ENCODE measurements around the gene TAF11L13.
"Not testable (repeated sequence)": the region's sequence is repeated elsewhere in the genome, so short reads cannot be mapped to it uniquely, and the experiment has no call there.

TAF11L13 gene

DNA sequence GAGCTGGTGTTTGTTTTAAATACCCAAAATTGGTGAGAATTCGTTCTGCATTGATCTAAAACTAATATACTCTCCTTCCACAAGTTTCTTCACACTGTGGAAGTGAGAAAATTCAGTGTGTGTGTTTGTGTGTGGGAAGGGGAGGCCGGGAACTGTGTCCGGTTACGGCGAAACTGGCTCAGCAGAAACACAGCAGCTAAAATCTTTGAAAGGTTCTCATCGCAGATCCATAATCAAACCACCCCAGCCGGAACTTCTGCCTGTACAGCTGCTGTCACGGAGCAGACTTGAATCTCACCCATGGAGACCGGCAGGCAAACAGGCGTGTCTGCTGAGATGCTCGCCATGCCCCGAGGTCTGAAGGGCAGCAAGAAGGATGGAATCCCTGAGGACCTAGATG, at the start of gene TAF11L13:
TSS of gene TAF11L13 (plus strand) at position 301 of the 400 bp plus-strand sequence.
- DNase-seq, result not testable (repeated sequence)

DNA sequence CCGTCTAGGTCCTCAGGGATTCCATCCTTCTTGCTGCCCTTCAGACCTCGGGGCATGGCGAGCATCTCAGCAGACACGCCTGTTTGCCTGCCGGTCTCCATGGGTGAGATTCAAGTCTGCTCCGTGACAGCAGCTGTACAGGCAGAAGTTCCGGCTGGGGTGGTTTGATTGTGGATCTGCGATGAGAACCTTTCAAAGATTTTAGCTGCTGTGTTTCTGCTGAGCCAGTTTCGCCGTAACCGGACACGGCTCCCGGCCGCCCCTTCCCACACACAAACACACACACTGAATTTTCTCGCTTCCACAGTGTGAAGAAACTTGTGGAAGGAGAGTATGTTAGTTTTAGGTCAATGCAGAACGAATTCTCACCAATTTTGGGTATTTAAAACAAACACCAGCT, 46.2 kb upstream of the TAF11L13 start, which contains the start of gene TAF11L7:
TSS of gene TAF11L7 (minus strand) at position 101 of the 400 bp plus-strand sequence.
- not testable (repeated sequence) for DNase-seq

DNA sequence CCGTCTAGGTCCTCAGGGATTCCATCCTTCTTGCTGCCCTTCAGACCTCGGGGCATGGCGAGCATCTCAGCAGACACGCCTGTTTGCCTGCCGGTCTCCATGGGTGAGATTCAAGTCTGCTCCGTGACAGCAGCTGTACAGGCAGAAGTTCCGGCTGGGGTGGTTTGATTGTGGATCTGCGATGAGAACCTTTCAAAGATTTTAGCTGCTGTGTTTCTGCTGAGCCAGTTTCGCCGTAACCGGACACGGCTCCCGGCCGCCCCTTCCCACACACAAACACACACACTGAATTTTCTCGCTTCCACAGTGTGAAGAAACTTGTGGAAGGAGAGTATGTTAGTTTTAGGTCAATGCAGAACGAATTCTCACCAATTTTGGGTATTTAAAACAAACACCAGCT, 41.0 kb upstream of the TAF11L13 start, which contains the start of gene TAF11L8:
TSS of gene TAF11L8 (minus strand) at position 101 of the 400 bp plus-strand sequence.
- DNase-seq, result not testable (repeated sequence)

GRCh38 chr5:17594255-17594654, 37.6 kb upstream of the TAF11L13 start, which contains the start of gene TAF11L9:
TAF11L9 (minus strand) TSS chr5:17594394.
- not testable (repeated sequence) for DNase-seq

DNA sequence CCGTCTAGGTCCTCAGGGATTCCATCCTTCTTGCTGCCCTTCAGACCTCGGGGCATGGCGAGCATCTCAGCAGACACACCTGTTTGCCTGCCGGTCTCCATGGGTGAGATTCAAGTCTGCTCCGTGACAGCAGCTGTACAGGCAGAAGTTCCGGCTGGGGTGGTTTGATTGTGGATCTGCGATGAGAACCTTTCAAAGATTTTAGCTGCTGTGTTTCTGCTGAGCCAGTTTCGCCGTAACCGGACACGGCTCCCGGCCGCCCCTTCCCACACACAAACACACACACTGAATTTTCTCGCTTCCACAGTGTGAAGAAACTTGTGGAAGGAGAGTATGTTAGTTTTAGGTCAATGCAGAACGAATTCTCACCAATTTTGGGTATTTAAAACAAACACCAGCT, 34.2 kb upstream of the TAF11L13 start, which contains the start of gene TAF11L10:
TSS of gene TAF11L10 (minus strand) at position 101 of the 400 bp plus-strand sequence.
- not testable (repeated sequence) for DNase-seq

- DNase-seq, result not testable (repeated sequence)
Observed at GRCh38 chr5:17603880-17604279, 28.0 kb upstream of the TAF11L13 start, which contains the start of gene TAF11L11. TAF11L11 (plus strand) TSS chr5:17604183.

- no peak for DNase-seq
Observed at GRCh38 chr5:17604951-17605350, 26.9 kb upstream of the TAF11L13 start.

- not testable (repeated sequence) for DNase-seq
Observed at GRCh38 chr5:17607461-17607860, 24.4 kb upstream of the TAF11L13 start.

DNA sequence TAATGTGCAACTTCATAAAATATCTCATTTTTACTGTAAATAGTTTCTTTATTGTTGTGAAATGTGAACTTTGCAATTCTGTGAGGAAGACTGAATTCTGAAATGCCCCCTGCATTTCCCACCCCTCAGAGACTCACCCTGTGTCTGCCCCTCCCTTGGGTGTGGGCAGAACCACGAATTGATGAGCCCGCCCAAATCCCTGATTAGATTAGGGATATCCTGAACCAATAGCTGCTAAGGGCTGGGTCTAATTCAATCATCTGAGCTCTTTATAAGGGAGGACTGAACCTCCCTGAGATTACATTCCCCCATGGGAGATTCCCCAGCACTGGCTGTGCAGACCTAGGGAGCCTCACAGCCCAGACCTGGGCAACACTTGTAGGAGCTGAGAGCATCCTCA, 21.8 kb upstream of the TAF11L13 start, which contains the start of gene TAF11L12:
TSS of gene TAF11L12 (plus strand) at position 301 of the 400 bp plus-strand sequence.
- not testable (repeated sequence) for DNase-seq

DNA sequence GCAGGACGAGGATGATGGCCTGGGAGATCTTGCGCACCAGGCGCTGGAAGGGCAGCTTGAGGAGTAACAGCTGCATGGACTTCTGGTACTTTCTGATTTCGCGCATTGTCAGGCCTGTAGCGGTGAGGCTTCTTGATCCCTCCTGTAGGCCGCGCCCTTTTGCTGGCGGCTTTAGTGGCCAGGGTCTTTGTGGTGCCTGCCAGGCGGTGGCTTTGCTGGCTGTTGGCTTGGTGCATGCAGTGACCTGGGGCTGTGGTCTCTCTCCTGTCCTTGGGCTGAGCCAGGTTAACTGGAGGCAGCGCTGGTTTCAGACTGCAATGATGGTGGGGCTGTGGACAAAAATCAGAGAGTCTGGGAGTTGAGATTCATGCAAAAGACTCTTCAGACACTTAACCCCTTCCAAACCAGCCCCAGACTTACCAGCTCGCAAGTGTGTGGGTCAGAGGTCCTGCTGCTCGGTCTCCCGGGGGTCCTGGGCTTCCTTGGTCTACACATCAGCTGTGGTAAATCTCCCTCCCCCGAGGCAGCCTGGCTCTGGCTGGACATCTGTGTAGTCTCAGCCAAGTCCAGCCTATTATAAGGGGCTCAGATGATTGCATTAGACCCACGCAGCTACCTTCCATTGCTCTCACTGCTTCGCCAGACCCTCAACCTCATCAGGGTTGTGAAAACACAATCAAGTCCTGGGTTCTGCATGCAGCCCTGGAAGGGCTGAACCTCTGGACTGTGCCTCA, 16.8 kb upstream of the TAF11L13 start:
- no peak for DNase-seq

GRCh38 chr5:17619354-17619753, 12.5 kb upstream of the TAF11L13 start:
- no peak for DNase-seq

DNA sequence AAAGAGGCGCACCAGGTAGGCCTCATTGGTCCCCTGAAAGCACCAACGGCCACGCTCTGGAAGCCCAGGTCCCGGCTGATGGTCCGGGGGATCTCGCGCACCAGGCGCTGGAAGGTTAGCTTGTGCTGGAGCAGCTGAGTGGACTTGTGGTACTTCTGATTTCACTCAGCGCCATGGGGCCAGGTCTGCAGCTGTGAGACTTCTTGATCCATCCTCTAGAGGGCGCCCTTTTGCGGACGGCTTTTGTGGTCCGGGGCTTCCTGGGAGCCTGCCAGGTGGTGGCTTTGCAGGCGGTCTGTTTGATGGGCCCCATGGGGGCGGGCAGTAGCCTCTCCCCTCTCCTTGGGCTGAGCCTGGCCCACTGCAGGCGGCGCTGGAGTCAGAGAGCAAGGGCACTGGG, 11.3 kb upstream of the TAF11L13 start:
- no peak for DNase-seq

DNA sequence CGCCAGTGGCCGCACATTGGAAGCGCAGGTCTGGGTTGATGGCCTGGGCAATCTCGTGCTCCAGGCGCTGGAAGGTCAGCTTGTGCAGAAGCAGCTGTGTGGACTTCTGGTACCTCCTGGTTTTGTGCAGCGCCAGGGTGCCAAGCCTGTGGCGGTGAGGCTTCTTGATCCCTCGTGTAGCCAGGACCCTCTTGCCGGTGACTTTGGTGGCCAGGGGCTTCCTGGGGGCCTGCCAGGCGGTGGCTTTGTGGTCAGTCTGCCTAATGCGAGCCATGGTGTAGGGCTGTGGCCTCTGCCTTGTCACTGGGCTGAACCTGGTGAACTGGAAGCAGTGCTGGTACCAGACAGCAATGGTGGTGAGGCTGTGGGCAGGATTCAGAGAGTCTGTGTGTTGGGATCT, 6.2 kb upstream of the TAF11L13 start:
- DNase-seq, result no peak

DNA sequence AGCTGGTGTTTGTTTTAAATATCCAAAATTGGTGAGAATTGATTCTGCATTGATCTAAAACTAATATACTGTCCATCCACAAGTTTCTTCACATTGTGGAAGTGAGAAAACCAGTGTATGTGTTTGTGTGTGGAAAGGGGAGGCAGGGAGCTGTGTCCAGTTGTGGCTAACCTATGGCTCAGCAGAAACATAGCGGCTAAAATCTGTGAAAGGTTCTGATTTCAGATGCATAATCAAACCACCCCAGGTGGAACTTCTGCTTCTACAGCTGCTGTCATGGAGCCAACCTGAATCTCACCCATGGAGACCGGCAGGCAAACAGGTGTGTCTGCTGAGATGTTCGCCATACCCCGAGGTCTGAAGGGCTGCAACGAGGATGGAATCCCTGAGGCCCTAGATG, 2.3 kb downstream of the TAF11L13 start, which contains the start of gene TAF11L14:
TSS of gene TAF11L14 (plus strand) at position 301 of the 400 bp plus-strand sequence.
- no peak for DNase-seq

DNA sequence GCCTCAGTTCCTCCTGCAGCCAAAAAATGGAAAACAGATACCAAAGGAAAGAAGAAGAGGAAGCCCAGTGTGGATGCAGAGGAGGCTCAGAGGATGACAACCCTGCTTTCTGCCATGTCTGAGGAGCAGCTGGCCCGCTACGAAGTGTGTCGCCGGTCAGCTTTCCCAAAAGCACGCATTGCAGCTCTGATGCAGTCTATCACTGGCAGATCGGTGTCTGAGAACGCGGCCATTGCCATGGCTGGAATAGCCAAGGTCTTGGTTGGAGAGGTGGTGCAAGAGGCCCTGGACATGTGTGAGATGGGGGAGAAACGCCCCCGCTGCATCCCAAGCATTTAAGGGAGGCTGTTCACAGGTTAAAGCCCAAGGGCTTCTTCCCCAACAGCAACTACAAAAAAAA, 17.3 kb downstream of the TAF11L13 start:
- not testable (repeated sequence) for DNase-seq

DNA sequence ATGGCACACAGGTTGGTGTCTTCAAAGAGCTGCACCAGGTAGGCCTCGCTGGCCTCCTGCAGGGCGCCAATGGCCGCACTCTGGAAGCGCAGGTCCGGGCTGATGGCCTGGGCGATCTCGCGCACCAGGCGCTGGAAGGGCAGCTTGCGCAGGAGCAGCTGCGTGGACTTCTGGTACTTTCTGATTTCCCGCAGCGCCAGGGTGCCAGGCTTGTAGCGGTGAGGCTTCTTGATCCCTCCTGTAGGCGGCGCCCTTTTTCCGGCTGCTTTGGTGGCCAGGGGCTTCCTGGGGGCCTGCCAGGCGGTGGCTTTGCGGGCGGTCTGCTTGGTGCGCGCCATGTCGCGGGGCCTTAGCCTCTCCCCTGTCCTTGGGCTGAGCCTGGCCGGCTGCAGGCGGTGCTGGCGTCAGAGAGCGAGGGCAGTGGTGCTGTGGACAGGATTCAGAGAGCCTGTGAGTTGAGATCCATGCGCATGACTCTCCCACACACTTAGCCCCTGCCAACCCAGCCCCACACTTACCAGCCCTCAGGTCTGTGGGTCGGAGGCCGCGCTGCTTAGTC, 23.4 kb downstream of the TAF11L13 start:
- not testable (repeated sequence) for DNase-seq

- no peak for DNase-seq
Observed at GRCh38 chr5:17655921-17656320, 24.0 kb downstream of the TAF11L13 start.

DNA sequence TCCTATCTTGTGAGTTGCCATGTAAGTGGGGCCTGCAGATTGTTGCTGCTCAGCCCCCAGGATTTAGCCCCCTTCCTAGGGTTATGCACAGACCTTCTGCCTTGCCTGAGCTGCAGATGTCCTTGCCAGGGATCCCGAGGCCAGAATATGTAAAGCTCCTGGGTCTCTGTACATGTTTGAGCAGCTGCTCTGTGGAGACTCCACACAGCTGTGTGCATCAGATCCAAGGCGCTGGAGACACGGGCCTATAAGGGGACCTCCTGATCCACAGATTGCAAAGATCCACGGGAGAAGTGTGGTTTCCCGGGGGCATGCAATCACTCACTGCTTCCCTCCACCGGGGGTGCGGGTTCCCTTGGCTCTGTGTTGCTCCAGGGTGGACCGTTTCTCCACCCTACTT, 31.3 kb downstream of the TAF11L13 start:
- no peak for DNase-seq

DNA sequence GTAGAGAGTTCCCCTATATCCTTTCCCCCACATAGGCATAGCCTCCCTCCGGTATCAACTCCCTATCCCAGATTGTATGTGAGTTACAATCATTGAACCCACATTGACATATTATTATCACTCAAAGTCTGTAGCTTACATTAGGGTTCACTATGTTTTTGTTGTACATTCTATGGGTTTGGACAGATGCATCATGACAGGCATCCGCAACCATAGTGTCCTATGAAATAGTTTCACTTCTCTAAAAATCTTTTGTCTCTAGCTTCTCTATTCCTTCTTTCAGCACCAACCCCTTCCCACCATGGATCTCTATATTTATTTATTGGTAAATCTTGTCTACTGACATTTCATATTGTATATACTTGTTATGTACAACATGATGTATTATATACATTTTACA, 33.9 kb downstream of the TAF11L13 start:
- DNase-seq, result no peak

DNA sequence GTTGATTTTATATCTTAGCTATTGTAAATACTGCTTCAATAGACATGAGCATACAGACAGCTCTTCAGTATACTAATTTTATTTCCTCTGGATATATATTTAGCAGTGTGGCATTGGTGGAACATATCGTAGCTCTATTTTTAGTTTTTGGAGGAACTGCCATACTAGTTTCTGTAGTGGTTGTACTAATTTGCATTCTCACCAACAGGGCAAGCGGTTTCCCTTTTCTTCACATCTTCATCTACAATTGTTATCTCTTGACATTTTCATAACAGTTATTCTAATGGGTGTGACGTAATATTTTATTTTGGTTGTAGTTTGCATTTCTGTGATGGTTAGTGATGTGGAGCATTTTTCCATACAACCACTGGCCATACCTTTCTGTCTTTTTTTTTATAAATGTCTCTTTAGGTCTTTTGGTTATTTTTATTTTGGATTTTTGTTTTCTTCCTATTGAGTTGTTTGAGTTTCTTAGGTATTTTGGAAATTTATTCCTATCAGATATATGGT, 34.9 kb downstream of the TAF11L13 start:
- no peak for DNase-seq

- no peak for DNase-seq
Observed at GRCh38 chr5:17670353-17670752, 38.5 kb downstream of the TAF11L13 start.

GRCh38 chr5:17678751-17679324, 47.0 kb downstream of the TAF11L13 start:
- no peak for DNase-seq

DNA sequence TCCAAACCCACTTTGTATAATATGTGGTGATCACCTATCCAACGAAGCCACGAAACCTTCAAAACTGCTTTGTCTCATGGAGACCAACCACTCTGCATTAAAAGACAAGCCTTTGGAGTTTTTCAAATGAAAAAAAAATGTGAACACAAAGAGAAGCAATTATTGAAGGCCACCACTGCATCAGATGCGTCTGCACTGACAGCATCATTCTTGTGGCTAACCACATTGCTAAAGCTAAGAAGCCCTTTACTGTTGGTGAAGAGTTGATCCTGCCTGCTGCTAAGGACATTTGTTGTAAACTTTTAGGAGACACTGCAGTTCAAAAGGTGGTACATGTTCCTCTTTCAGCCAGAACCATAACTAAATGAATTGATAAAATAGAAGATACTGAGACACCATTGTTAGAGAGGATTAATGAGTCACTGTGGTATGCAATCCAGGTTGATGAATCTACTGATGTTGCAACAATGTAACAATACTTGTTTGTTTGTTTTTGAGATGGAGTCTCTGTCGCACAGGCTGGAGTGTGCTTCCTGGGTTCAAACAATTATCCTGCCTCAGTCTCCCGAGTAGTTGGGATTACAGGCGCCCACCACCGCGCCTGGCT, 47.8 kb downstream of the TAF11L13 start:
- DNase-seq, result no peak
